ENCODE measurements around the gene SLC39A12. TPM values are rescaled to one million over a fixed set of nuclear protein-coding genes. Genes with fewer than 3 reads are reported as not detected.

SLC39A12 gene
- not detected for total RNA-seq

- Histone ChIP-seq H3K4me3 (no peak within 1 kb of the TSS), H3K4me1 (no peaks in the 10 kb centered on the region), H3K9me3 (no peaks in the 10 kb centered on the region), H3K27me3 (no peaks in the 10 kb centered on the region), H3K36me3 (no peaks in the 10 kb centered on the region), H3K27ac (no peak within 1 kb of the TSS)
- intact Hi-C loops (cut with DNase I) = no loop called here
- TF ChIP-seq CTCF (IDR thresholded peaks at IDR 0.05) = no peak
- DNase-seq (ENCODE audit: low spot score in 2 of 2) = no peak
These were observed at the start of gene SLC39A12 for GRCh38 chr10:17951868-17952371. Gene SLC39A12 (plus strand): TSS chr10:17951918. CDS start chr10:17953277, 1,359 bp downstream.

- H3K27ac ChIP-seq = no peak overlapping the region
- no peaks in the 10 kb centered on the region for H3K27me3 ChIP-seq
- no peaks in the 10 kb centered on the region for H3K4me1 ChIP-seq
- intact Hi-C loops (cut with DNase I) = no loop called here
- no peak overlapping the region for H3K4me3 ChIP-seq
- TF ChIP-seq CTCF (IDR thresholded peaks at IDR 0.05) = no peak
- DNase-seq (ENCODE audit: low spot score in 2 of 2) = no peak
- no peaks in the 10 kb centered on the region for H3K36me3 ChIP-seq
- H3K9me3 ChIP-seq = no peaks in the 10 kb centered on the region
These were observed 47.2 kb upstream of the SLC39A12 start for GRCh38 chr10:17904564-17904963.

- Histone ChIP-seq H3K27ac (no peak overlapping the region), H3K4me1 (no peaks in the 10 kb centered on the region), H3K9me3 (no peaks in the 10 kb centered on the region), H3K4me3 (no peak overlapping the region), H3K27me3 (no peaks in the 10 kb centered on the region), H3K36me3 (no peaks in the 10 kb centered on the region)
- no peak for DNase-seq (ENCODE audit: low spot score in 2 of 2)
- intact Hi-C loops (cut with DNase I) = no loop called here
- TF ChIP-seq CTCF (IDR thresholded peaks at IDR 0.05) = no peak
These were observed 46.2 kb upstream of the SLC39A12 start for GRCh38 chr10:17905491-17905890.

- Histone ChIP-seq H3K4me3 (no peak overlapping the region), H3K9me3 (no peaks in the 10 kb centered on the region), H3K27ac (no peak overlapping the region), H3K27me3 (no peaks in the 10 kb centered on the region), H3K36me3 (no peaks in the 10 kb centered on the region), H3K4me1 (no peaks in the 10 kb centered on the region)
- no peak for TF ChIP-seq CTCF (IDR thresholded peaks at IDR 0.05)
- no peak for DNase-seq (ENCODE audit: low spot score in 2 of 2)
- intact Hi-C loops (cut with DNase I) = no loop called here
These were observed 45.7 kb upstream of the SLC39A12 start for GRCh38 chr10:17906002-17906401.

- DNase-seq (ENCODE audit: low spot score in 2 of 2) = no peak
- no peak overlapping the region for H3K4me3 ChIP-seq
- intact Hi-C loops (cut with DNase I) = no loop called here
- no peak for TF ChIP-seq CTCF (IDR thresholded peaks at IDR 0.05)
- H3K27me3 ChIP-seq = no peaks in the 10 kb centered on the region
- H3K4me1 ChIP-seq = no peaks in the 10 kb centered on the region
- no peak overlapping the region for H3K27ac ChIP-seq
- H3K9me3 ChIP-seq = no peaks in the 10 kb centered on the region
- H3K36me3 ChIP-seq = no peaks in the 10 kb centered on the region
These were observed 44.1 kb upstream of the SLC39A12 start for GRCh38 chr10:17907641-17908040.
